ENCODE data around the gene TMCC2. TPM values are rescaled to one million over a fixed set of nuclear protein-coding genes. Genes with fewer than 3 reads are reported as not detected.

TMCC2 gene
- total RNA-seq, 4 donors from 2014 or later: 2.4 to 6.1 (median 5.3) TPM

DNA sequence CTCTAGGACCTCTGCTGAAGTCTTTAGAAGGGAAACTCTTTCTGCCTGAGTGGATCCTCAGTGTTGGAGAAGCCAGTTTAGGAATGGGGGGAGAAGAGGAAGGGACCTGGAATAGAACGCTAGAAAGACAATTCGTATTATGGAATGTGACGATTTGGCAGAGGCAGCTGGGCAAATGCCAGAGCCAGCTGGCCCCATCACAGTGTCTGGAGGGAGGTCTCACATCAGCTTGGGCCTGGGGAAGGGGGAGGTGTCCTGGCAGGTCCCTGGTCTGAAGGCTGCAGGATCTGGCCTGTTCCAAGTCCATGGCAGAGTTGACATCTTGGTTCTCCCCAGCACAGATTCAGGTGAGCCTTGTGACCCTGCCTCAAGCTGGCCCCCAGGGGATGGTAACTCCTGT lies 11.3 kb downstream of the TMCC2 start:
- no peaks in the 10 kb centered on the region for H3K4me1 ChIP-seq
- no peaks in the 10 kb centered on the region for H3K27me3 ChIP-seq
- TF ChIP-seq, protein P1, sequence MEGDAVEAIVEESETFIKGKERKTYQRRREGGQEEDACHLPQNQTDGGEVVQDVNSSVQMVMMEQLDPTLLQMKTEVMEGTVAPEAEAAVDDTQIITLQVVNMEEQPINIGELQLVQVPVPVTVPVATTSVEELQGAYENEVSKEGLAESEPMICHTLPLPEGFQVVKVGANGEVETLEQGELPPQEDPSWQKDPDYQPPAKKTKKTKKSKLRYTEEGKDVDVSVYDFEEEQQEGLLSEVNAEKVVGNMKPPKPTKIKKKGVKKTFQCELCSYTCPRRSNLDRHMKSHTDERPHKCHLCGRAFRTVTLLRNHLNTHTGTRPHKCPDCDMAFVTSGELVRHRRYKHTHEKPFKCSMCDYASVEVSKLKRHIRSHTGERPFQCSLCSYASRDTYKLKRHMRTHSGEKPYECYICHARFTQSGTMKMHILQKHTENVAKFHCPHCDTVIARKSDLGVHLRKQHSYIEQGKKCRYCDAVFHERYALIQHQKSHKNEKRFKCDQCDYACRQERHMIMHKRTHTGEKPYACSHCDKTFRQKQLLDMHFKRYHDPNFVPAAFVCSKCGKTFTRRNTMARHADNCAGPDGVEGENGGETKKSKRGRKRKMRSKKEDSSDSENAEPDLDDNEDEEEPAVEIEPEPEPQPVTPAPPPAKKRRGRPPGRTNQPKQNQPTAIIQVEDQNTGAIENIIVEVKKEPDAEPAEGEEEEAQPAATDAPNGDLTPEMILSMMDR (IDR thresholded peaks at IDR 0.05): no peak
- no peak for TF ChIP-seq POLR2A (IDR thresholded peaks at IDR 0.05)
- intact Hi-C loops (cut with DNase I; ENCODE audit: low total_unique reads): no loop called here
- H3K4me3 ChIP-seq: no peak overlapping the region
- H3K36me3 ChIP-seq: no peaks in the 10 kb centered on the region
- DNase-seq: no peak
- no peaks in the 10 kb centered on the region for H3K9me3 ChIP-seq
- no peak overlapping the region for H3K27ac ChIP-seq

DNA sequence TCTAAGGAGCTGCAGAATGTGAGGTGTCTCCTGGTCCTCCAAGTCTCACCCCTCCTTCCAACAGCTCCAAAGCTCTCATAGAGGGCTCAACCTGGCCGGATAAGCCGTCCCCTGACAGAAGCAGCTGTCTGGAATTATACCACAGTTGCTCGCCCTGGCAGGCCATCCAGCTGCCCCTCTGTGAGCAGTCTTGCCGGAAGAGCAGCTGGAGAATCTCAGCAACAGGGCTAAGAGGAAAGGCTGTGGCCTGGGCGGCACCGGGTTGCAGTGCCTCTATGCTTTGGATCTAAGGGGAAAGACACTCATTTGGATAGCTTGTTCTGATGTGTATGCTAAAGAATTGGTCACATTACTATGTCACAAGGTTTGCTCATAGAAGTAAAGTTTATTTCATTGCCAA lies 12.4 kb downstream of the TMCC2 start:
- no peaks in the 10 kb centered on the region for H3K4me1 ChIP-seq
- H3K27ac ChIP-seq: no peak overlapping the region
- H3K9me3 ChIP-seq: no peaks in the 10 kb centered on the region
- TF ChIP-seq, protein P1 (IDR thresholded peaks at IDR 0.05): no peak
- no peak for TF ChIP-seq POLR2A (IDR thresholded peaks at IDR 0.05)
- DNase-seq: no peak
- no peaks in the 10 kb centered on the region for H3K27me3 ChIP-seq
- no peaks in the 10 kb centered on the region for H3K36me3 ChIP-seq
- intact Hi-C loops (cut with DNase I; ENCODE audit: low total_unique reads): no loop called here
- H3K4me3 ChIP-seq: no peak overlapping the region

DNA sequence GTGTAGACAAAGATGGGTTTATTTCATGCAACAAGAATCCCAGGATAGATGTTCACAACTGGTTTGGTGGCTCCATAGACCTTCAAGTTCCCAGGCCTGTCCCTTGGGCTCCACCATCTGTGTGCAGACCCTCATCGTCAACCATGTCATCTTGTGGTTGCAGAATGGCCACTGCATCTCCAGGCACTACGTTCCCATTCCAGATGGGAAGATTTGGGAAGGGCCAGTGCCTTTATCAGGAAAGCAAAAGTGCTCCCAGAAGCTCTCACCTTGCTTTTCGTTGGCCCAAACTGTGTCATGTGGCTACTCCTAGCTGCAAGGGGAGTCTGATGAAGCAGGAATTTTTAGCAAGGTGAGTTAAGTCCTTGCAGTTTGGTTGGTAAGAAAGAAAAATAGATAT lies 12.8 kb downstream of the TMCC2 start:
- H3K36me3 ChIP-seq: no peaks in the 10 kb centered on the region
- H3K27me3 ChIP-seq: no peaks in the 10 kb centered on the region
- no peak for DNase-seq
- TF ChIP-seq POLR2A (IDR thresholded peaks at IDR 0.05): no peak
- TF ChIP-seq, protein P1 (IDR thresholded peaks at IDR 0.05): no peak
- intact Hi-C loops (cut with DNase I; ENCODE audit: low total_unique reads): no loop called here
- H3K9me3 ChIP-seq: no peaks in the 10 kb centered on the region
- H3K4me3 ChIP-seq: no peak overlapping the region
- no peak overlapping the region for H3K27ac ChIP-seq
- H3K4me1 ChIP-seq: no peaks in the 10 kb centered on the region

DNA sequence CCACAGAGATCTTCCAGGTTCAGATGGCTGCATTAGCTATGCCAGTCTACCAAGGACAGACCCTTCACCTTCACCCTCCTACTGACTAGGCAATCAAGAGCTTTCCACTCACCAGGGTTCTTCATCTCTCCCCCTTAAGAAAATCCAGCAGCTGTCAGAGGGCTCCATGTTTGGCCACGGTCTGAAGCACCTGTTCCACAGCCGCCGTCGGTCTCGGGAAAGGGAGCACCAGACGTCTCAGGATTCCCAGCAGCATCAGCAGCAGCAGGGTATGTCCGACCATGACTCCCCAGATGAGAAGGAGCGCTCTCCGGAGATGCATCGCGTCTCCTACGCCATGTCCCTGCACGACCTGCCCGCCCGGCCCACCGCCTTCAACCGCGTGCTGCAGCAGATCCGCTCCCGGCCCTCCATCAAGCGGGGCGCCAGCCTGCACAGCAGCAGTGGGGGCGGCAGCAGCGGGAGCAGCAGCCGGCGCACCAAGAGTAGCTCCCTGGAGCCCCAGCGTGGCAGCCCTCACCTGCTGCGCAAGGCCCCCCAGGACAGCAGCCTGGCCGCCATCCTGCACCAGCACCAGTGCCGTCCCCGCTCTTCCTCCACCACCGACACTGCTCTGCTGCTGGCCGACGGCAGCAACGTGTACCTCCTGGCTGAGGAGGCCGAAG lies 13.8 kb downstream of the TMCC2 start:
- Histone ChIP-seq H3K9me3 (no peaks in the 10 kb centered on the region), H3K27ac (no peak overlapping the region), H3K4me1 (peaks cover 2 to 3% of the 10 kb centered on the region in 2 donors), H3K36me3 (no peaks in the 10 kb centered on the region), H3K4me3 (no peak overlapping the region), H3K27me3 (no peaks in the 10 kb centered on the region)
- intact Hi-C loops (cut with DNase I; ENCODE audit: low total_unique reads): no loop called here
- no peak for TF ChIP-seq POLR2A (IDR thresholded peaks at IDR 0.05)
- TF ChIP-seq, protein P1 (IDR thresholded peaks at IDR 0.05): no peak
- DNase-seq: no peak

DNA sequence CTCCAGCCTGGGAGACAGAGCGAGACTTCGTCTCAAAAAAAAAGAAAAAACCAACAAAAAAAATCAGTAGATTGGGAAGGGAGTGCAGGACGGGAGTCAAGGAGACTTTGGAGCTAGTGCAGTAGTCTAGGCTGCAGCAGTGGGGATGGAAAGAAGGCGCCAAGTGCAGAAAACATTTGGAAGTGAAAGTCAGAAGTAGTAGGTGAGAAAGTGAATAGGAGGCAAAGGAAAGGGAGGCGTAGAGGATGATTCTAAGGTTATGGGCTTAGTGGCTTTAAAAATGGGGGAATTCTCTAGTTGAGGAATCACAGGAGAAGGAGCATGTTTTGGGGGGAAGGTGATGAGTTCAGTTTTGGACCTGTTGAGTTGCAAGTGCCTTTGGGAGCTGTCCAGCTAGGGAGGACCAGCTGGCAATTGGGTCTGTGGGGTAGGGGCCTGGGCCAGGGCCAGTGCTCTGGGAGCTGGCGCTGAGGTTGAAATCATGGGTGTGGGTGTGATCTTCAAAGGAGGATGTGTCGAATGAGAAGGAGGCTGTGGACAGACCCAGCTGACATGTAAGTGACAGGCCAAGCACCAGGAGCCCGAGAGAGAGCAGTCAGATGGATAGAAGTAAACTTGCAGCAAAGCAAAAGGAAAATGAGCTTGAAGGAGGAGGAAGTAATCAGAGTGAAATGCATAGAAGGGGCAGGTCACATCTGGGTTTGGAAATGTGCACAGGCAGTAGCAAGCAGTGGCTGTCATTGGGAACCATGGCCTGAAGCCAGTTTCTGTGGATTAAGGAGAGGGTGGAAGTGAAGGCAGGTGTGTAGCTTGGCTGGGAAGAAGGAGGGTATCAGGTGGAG lies 15.8 kb downstream of the TMCC2 start:
- H3K36me3 ChIP-seq: no peaks in the 10 kb centered on the region
- no peaks in the 10 kb centered on the region for H3K27me3 ChIP-seq
- no peak overlapping the region for H3K4me3 ChIP-seq
- intact Hi-C loops (cut with DNase I; ENCODE audit: low total_unique reads): no loop called here
- H3K9me3 ChIP-seq: no peaks in the 10 kb centered on the region
- H3K4me1 ChIP-seq: peaks cover 6 to 10% of the 10 kb centered on the region in 2 donors
- no peak for DNase-seq
- TF ChIP-seq, protein P1 (IDR thresholded peaks at IDR 0.05): no peak
- TF ChIP-seq POLR2A (IDR thresholded peaks at IDR 0.05): no peak
- no peak overlapping the region for H3K27ac ChIP-seq

All from uterus (tissue), 4 donors.